ENCODE results near the gene MLPH. TPM values are rescaled to one million over a fixed set of nuclear protein-coding genes. Genes with fewer than 3 reads are reported as not detected.
A peak's percentile ranks its signal among the peaks of the same experiment; 100 is the strongest.

MLPH gene
- polyA plus RNA-seq, 1 of the 3 experiments (the other 2 are of a cell fraction): 93.6 TPM

- 82% methylated on average over 10 of the region's 10 CpGs for WGBS (ENCODE audit: low lambda C conversion rate)
- Histone ChIP-seq H3K79me2 (ENCODE audit: insufficient read depth) (peaks cover 82% of the 10 kb centered on the region), H3K9me2 (no peaks in the 10 kb centered on the region), H2AFZ (ENCODE audit: low read depth) (no peak overlapping the region), H3K4me1 (ENCODE audit: control insufficient read depth in 1 of 2, insufficient read depth in 2 of 2, low read depth in 1 of 2, low read length in 1 of 2) (peaks cover 13 to 23% of the 10 kb centered on the region in 2 experiments; a peak in 3 of 4 replicates), H3F3A (replicated peaks; ENCODE audit: insufficient read depth) (peaks cover 35% of the 10 kb centered on the region), H4K20me1 (ENCODE audit: insufficient read depth) (no peaks in the 10 kb centered on the region), H3K36me3 (replicated peaks in 1 of 2; ENCODE audit: control insufficient read depth in 1 of 2, insufficient read depth in 2 of 2, low read length in 1 of 2) (peaks cover 0 to 64% of the 10 kb centered on the region in 2 experiments), H3K9ac (no peak overlapping the region), H3K27ac (ENCODE audit: low read depth in 2 of 2, low read length in 1 of 2) (peak overlapping the region in 1 of 2 experiments; percentile 100; a peak in 2 of 4 replicates), H3K9me3 (no peaks in the 10 kb centered on the region), H3K4me2 (no peak overlapping the region), H3K27me3 (ENCODE audit: insufficient read depth) (no peaks in the 10 kb centered on the region), H3K4me3 (ENCODE audit: low read depth in 2 of 2, low read length in 1 of 2) (no peak overlapping the region)
- DNase-seq: no peak
- POLR2A ChIA-PET: no interaction called here
- no peak for TF ChIP-seq CHD2 (IDR thresholded peaks at IDR 0.05; ENCODE audit: low read length, partially characterized antibody)
- no peak for TF ChIP-seq CTCF (IDR thresholded peaks at IDR 0.05)
- no peak for TF ChIP-seq MAX (IDR thresholded peaks at IDR 0.05; ENCODE audit: low read depth)
- TF ChIP-seq REST (IDR thresholded peaks at IDR 0.05; ENCODE audit: low read depth, low read length): no peak
- CTCF ChIA-PET: interaction anchor here (0.6 to 6.4 kb wide), 5 partner anchors 14 to 88 kb away, joined by 3 to 48 read pairs (median 3); no protein-coding TSS in a partner anchor
These were observed 10.8 kb downstream of the MLPH start for GRCh38 chr2:237497838-237498186.

GRCh38 chr2:237498341-237498740 lies 11.3 kb downstream of the MLPH start:
- 93% methylated on average over 11 of the region's 11 CpGs for WGBS (ENCODE audit: low lambda C conversion rate)
- peaks cover 0 to 64% of the 10 kb centered on the region in 2 experiments for H3K36me3 ChIP-seq (replicated peaks in 1 of 2; ENCODE audit: control insufficient read depth in 1 of 2, insufficient read depth in 2 of 2, low read length in 1 of 2)
- DNase-seq: no peak
- no peak overlapping the region for H3K9ac ChIP-seq
- ChIA-PET POLR2A (no interaction called here), CTCF (interaction anchor here (0.8 to 6.4 kb wide), 4 partner anchors 14 to 73 kb away, joined by 3 to 48 read pairs (median 4); no protein-coding TSS in a partner anchor)
- H3K4me1 ChIP-seq (ENCODE audit: control insufficient read depth in 1 of 2, insufficient read depth in 2 of 2, low read depth in 1 of 2, low read length in 1 of 2): peaks cover 13 to 26% of the 10 kb centered on the region in 2 experiments; a peak in 3 of 4 replicates
- peaks cover 35% of the 10 kb centered on the region for H3F3A ChIP-seq (replicated peaks; ENCODE audit: insufficient read depth)
- no peak overlapping the region for H2AFZ ChIP-seq (ENCODE audit: low read depth)
- peak overlapping the region in 1 of 2 experiments; percentile 100; a peak in 2 of 4 replicates for H3K27ac ChIP-seq (ENCODE audit: low read depth in 2 of 2, low read length in 1 of 2)
- H3K4me3 ChIP-seq (ENCODE audit: low read depth in 2 of 2, low read length in 1 of 2): no peak overlapping the region
- no peaks in the 10 kb centered on the region for H3K9me2 ChIP-seq
- no peak overlapping the region for H3K4me2 ChIP-seq
- H3K27me3 ChIP-seq (ENCODE audit: insufficient read depth): no peaks in the 10 kb centered on the region
- H3K9me3 ChIP-seq: no peaks in the 10 kb centered on the region
- peaks cover 82% of the 10 kb centered on the region for H3K79me2 ChIP-seq (ENCODE audit: insufficient read depth)
- no peaks in the 10 kb centered on the region for H4K20me1 ChIP-seq (ENCODE audit: insufficient read depth)
- TF ChIP-seq CHD2 (IDR thresholded peaks at IDR 0.05; ENCODE audit: low read length, partially characterized antibody) (no peak), IRF3 (IDR thresholded peaks at IDR 0.05; ENCODE audit: low read depth, low read length) (no peak), SMC3 (IDR thresholded peaks at IDR 0.05; ENCODE audit: low read depth, low read length) (no peak), TEAD4 (IDR thresholded peaks at IDR 0.05; ENCODE audit: borderline replicate concordance, insufficient read depth) (no peak), ZBTB33 (IDR thresholded peaks at IDR 0.05; ENCODE audit: borderline replicate concordance, low read depth) (no peak), RXRA (IDR thresholded peaks at IDR 0.05; ENCODE audit: borderline replicate concordance, low read depth) (no peak), MXI1 (IDR thresholded peaks at IDR 0.05; ENCODE audit: low read depth, low read length) (no peak), TAF1 (IDR thresholded peaks at IDR 0.05; ENCODE audit: borderline replicate concordance, low read depth, low read length) (no peak), EP300 (IDR thresholded peaks at IDR 0.05; ENCODE audit: borderline replicate concordance in 1 of 2, low read depth in 1 of 2, low read length in 1 of 2) (no peak), RFX5 (IDR thresholded peaks at IDR 0.05; ENCODE audit: low read length) (no peak), USF2 (IDR thresholded peaks at IDR 0.05; ENCODE audit: borderline replicate concordance, low read depth, low read length) (no peak), SIN3A (IDR thresholded peaks at IDR 0.05; ENCODE audit: borderline replicate concordance, low read depth, low read length) (no peak)
